Activated CD4-positive, CD25-positive, alpha-beta regulatory T cell treated with anti-CD3 and anti-CD28 coated beads, Interleukin-2, amount 50 U/mL, for 72 hours (primary cell): ENCODE results near the gene IQCK.
"Not testable (repeated sequence)": the region's sequence is repeated elsewhere in the genome, so short reads cannot be mapped to it uniquely, and the experiment has no call there.

ENCODE experiments used
- DNase-seq: peaks from one replicate; pipeline ENCODE4 v3.0.0; 2021

The IQCK gene

GRCh38 chr16:19700319-19700781 is 17.7 kb upstream of the IQCK start:
- DNase-seq, result no peak

GRCh38 chr16:19701091-19701490 is 17.0 kb upstream of the IQCK start:
- no peak for DNase-seq

GRCh38 chr16:19703172-19703889 is 14.7 kb upstream of the IQCK start:
- DNase-seq, result no peak

- DNase-seq, result no peak
Measured at GRCh38 chr16:19704321-19705145, 13.5 kb upstream of the IQCK start.

- no peak for DNase-seq
Measured at GRCh38 chr16:19705146-19705501, 12.9 kb upstream of the IQCK start.

- DNase-seq, result no peak
Measured at GRCh38 chr16:19705843-19706242, 12.2 kb upstream of the IQCK start.

- no peak for DNase-seq
Measured at GRCh38 chr16:19706846-19707245, 11.2 kb upstream of the IQCK start.

- DNase-seq, result no peak
Measured at GRCh38 chr16:19707569-19708295, 10.3 kb upstream of the IQCK start.

GRCh38 chr16:19708296-19709205 is 9.5 kb upstream of the IQCK start:
- DNase-seq, result no peak

- no peak for DNase-seq
Measured at GRCh38 chr16:19709381-19710136, 8.5 kb upstream of the IQCK start.

- no peak for DNase-seq
Measured at GRCh38 chr16:19710191-19710908, 7.7 kb upstream of the IQCK start.

GRCh38 chr16:19710991-19711545 is 7.0 kb upstream of the IQCK start:
- no peak for DNase-seq

- no peak for DNase-seq
Measured at GRCh38 chr16:19711643-19712042, 6.4 kb upstream of the IQCK start.

- no peak for DNase-seq
Measured at GRCh38 chr16:19712418-19713058, 5.5 kb upstream of the IQCK start.

- DNase-seq, result no peak
Measured at GRCh38 chr16:19713697-19714096, 4.4 kb upstream of the IQCK start.

- no peak for DNase-seq
Measured at GRCh38 chr16:19715566-19715965, 2.5 kb upstream of the IQCK start.

GRCh38 chr16:19716183-19716582 is 1.9 kb upstream of the IQCK start:
- DNase-seq, result no peak

GRCh38 chr16:19716728-19717127 is 1.3 kb upstream of the IQCK start:
- not testable (repeated sequence) for DNase-seq

- no peak for DNase-seq
Measured at GRCh38 chr16:19717314-19717713, 757 bp upstream of the IQCK start.

GRCh38 chr16:19718624-19718965 is 524 bp downstream of the IQCK start:
- DNase-seq, result no peak
